Measurements from ENCODE around the gene RASGRF2.

- no peak for TF ChIP-seq POLR2A (IDR thresholded peaks at IDR 0.05; ENCODE audit: low read length)
- no peak for TF ChIP-seq GATA1 (IDR thresholded peaks at IDR 0.05; ENCODE audit: low read depth, low read length)
Measured at GRCh38 chr5:81128416-81128815, 168.3 kb downstream of the RASGRF2 start.
